Fibroblast of lung (primary cell): ENCODE data around the gene TDRD7. TPM values are rescaled to one million over a fixed set of nuclear protein-coding genes. Genes with fewer than 3 reads are reported as not detected.

Experiments used
- DNase-seq, 2 donors: peaks; one replicate each; pipeline versions ENCODE4 v3.0.0 to v3.0.0-alpha.2; 2010; ENCODE audit warnings: low read depth in 2 of 2
- H2AFZ ChIP-seq: 2 replicates; pipeline ENCODE4 v1.5.1; 2012; ENCODE audit warnings: low read length, control low read depth, inconsistent platforms
- H3K27ac ChIP-seq: 2 replicates; pipeline ENCODE4 v1.5.1; 2011; ENCODE audit warnings: low read length, control low read depth; ENCODE audit not compliant: insufficient read depth
- H3K27me3 ChIP-seq: 2 replicates; pipeline ENCODE4 v1.5.1; 2011; ENCODE audit warnings: mild to moderate bottlenecking, low read length; ENCODE audit not compliant: control insufficient read depth, insufficient read depth
- H3K36me3 ChIP-seq: 2 replicates; pipeline ENCODE4 v1.5.1; 2011; ENCODE audit warnings: low read length; ENCODE audit not compliant: control insufficient read depth, insufficient read depth
- H3K4me1 ChIP-seq: 2 replicates; pipeline ENCODE4 v1.5.1; 2011; ENCODE audit warnings: low read length; ENCODE audit not compliant: control insufficient read depth, insufficient read depth; ENCODE audit errors: extremely low read depth
- H3K4me2 ChIP-seq: 2 replicates; pipeline ENCODE4 v1.5.1; 2011; ENCODE audit warnings: low read length, control low read depth; ENCODE audit not compliant: insufficient read depth; ENCODE audit errors: extremely low read depth
- H3K4me3 ChIP-seq, 4 experiments: fragments of 200-600 bp in 1 of 4; sonication (generic) in 1 of 4; replicated peaks in 1 of 4; 2 replicates each; pipeline ENCODE4 v1.5.1; 2011 to 2016; ENCODE audit warnings: low read length in 4 of 4, low read depth in 3 of 4, mild to moderate bottlenecking in 3 of 4, control low read depth in 2 of 4, inconsistent platforms in 1 of 4, mixed read lengths in 1 of 4; ENCODE audit not compliant: insufficient read depth in 1 of 4; ENCODE audit errors: control extremely low read depth in 1 of 4
- H3K79me2 ChIP-seq: 2 replicates; pipeline ENCODE4 v1.5.1; 2012; ENCODE audit warnings: mild to moderate bottlenecking, low read length, inconsistent platforms; ENCODE audit not compliant: control insufficient read depth, insufficient read depth
- H3K9ac ChIP-seq: 2 replicates; pipeline ENCODE4 v1.5.1; 2011; ENCODE audit warnings: mild to moderate bottlenecking, low read length, control low read depth; ENCODE audit not compliant: insufficient read depth
- H3K9me3 ChIP-seq: 2 replicates; pipeline ENCODE4 v1.5.1; 2012; ENCODE audit warnings: low read depth, low read length; ENCODE audit not compliant: control insufficient read depth, insufficient read depth
- H4K20me1 ChIP-seq: 2 replicates; pipeline ENCODE4 v1.5.1; 2011; ENCODE audit warnings: low read length; ENCODE audit not compliant: control insufficient read depth, insufficient read depth; ENCODE audit errors: extremely low read depth
- CTCF ChIP-seq, 2 donors: IDR thresholded peaks in 1 of 2; conservative IDR thresholded peaks in 1 of 2; 1 replicate in 1 of 2; 2 replicates in 1 of 2; pipeline ENCODE4 v1.5.1; 2011 to 2012; ENCODE audit warnings: low read length in 2 of 2, control low read depth in 1 of 2, inconsistent platforms in 1 of 2, low read depth in 1 of 2, mild to moderate bottlenecking in 1 of 2
- EZH2 ChIP-seq: IDR thresholded peaks from 2 replicates; pipeline ENCODE4 v1.5.1; 2012; ENCODE audit warnings: low read length, control low read depth, mild to moderate bottlenecking; ENCODE audit errors: missing control alignments
- polyA plus RNA-seq, 2 donors: library from polyadenylated mRNA; depleted of rRNA in 1 of 2; stranded (reverse) in 1 of 2; unstranded in 1 of 2; fragments of >200 nt; gene quantifications; 2 replicates each; pipeline ENCODE4 v1.2.1, GENCODE V29; 2011 to 2012; ENCODE audit warnings: missing spikeins in 1 of 2
- total RNA-seq: library from RNA; depleted of rRNA; stranded (reverse); fragments of >200 nt; gene quantifications from 2 replicates; pipeline ENCODE4 v1.2.1, GENCODE V29; 2014

The TDRD7 gene
- total and polyA plus RNA-seq, 2 donors (not counting 1 experiment from before 2014, with no cell fraction given): 9.8 to 14.7 TPM

GRCh38 chr9:97366476-97366875 lies 45.4 kb upstream of the TDRD7 start:
- no peak for TF ChIP-seq EZH2
- TF ChIP-seq CTCF (conservative IDR thresholded peaks at IDR 0.05 in 1 of 2, IDR thresholded peaks at IDR 0.05 in 1 of 2; ENCODE audit: low read depth in 1 of 2, low read length in 2 of 2): no peak
- Histone ChIP-seq H4K20me1 (no peaks in the 10 kb centered on the region), H3K27me3 (no peaks in the 10 kb centered on the region), H3K4me1 (no peaks in the 10 kb centered on the region), H3K9me3 (no peaks in the 10 kb centered on the region), H3K27ac (no peak overlapping the region), H2AFZ (no peak overlapping the region), H3K4me3 (no peak overlapping the region), H3K4me2 (no peak overlapping the region), H3K9ac (no peak overlapping the region), H3K36me3 (no peaks in the 10 kb centered on the region), H3K79me2 (no peaks in the 10 kb centered on the region)
- no peak for DNase-seq

- Histone ChIP-seq H3K9ac (no peak overlapping the region), H3K4me2 (no peak overlapping the region), H3K36me3 (no peaks in the 10 kb centered on the region), H3K27ac (no peak overlapping the region), H3K4me3 (no peak overlapping the region), H2AFZ (no peak overlapping the region), H3K79me2 (no peaks in the 10 kb centered on the region), H3K27me3 (no peaks in the 10 kb centered on the region), H3K9me3 (no peaks in the 10 kb centered on the region), H3K4me1 (no peaks in the 10 kb centered on the region), H4K20me1 (no peaks in the 10 kb centered on the region)
- no peak for TF ChIP-seq CTCF (conservative IDR thresholded peaks at IDR 0.05 in 1 of 2, IDR thresholded peaks at IDR 0.05 in 1 of 2; ENCODE audit: low read depth in 1 of 2, low read length in 2 of 2)
- TF ChIP-seq EZH2: no peak
- DNase-seq: no peak
Measured at GRCh38 chr9:97366889-97367288, 45.0 kb upstream of the TDRD7 start.

- DNase-seq: no peak
- TF ChIP-seq CTCF (conservative IDR thresholded peaks at IDR 0.05 in 1 of 2, IDR thresholded peaks at IDR 0.05 in 1 of 2; ENCODE audit: low read depth in 1 of 2, low read length in 2 of 2) (no peak), EZH2 (no peak)
- no peak overlapping the region for H3K9ac ChIP-seq
- no peaks in the 10 kb centered on the region for H3K9me3 ChIP-seq
- H3K4me1 ChIP-seq: no peaks in the 10 kb centered on the region
- H3K36me3 ChIP-seq: no peaks in the 10 kb centered on the region
- no peaks in the 10 kb centered on the region for H4K20me1 ChIP-seq
- no peak overlapping the region for H3K4me2 ChIP-seq
- H2AFZ ChIP-seq: no peak overlapping the region
- H3K79me2 ChIP-seq: no peaks in the 10 kb centered on the region
- no peaks in the 10 kb centered on the region for H3K27me3 ChIP-seq
- H3K4me3 ChIP-seq: no peak overlapping the region
- no peak overlapping the region for H3K27ac ChIP-seq
Measured at GRCh38 chr9:97367729-97368128, 44.2 kb upstream of the TDRD7 start.
